G401 (cell line): ENCODE data around the gene NRG3. TPM values are rescaled to one million over a fixed set of nuclear protein-coding genes. Genes with fewer than 3 reads are reported as not detected.

ENCODE experiments used
- DNase-seq: peaks from one replicate; pipeline ENCODE4 v3.0.0-alpha.2; 2015; ENCODE audit warnings: low spot score
- in situ Hi-C: cut with HindIII; loops from 2 replicates; pipeline ENCODE4 v1.10.0; 2016; ENCODE audit warnings: low sequenced_read_pairs, mixed read lengths
- total RNA-seq: library from RNA; depleted of rRNA; stranded (reverse); fragments of >200 nt; shearing (Covaris generic); gene quantifications from 2 replicates; pipeline ENCODE4 v1.2.3, GENCODE V29; 2014

NRG3 gene
- total RNA-seq, 1 experiment from 2014 or later: not detected

DNA sequence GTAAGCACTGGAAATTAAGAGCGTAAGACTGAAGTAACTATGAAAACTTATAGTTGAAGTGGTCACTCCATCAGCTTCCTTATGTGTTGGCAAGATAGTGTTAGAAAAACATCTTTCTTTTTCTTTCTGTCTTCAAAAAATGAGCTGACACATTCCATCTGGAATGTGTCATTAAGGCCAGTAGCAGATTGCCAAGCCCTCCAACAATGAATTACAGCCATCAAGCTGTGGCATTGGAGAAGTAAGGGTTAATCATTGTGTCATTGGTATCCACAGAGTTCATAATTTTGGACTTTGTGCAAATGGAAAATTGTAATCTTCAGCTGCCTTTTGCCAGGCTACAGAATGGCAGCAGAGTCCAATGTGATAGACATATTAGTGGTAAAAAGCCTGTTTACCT lies 926.3 kb downstream of the NRG3 start:
- in situ Hi-C loops: no loop called here
- no peak for DNase-seq

DNA sequence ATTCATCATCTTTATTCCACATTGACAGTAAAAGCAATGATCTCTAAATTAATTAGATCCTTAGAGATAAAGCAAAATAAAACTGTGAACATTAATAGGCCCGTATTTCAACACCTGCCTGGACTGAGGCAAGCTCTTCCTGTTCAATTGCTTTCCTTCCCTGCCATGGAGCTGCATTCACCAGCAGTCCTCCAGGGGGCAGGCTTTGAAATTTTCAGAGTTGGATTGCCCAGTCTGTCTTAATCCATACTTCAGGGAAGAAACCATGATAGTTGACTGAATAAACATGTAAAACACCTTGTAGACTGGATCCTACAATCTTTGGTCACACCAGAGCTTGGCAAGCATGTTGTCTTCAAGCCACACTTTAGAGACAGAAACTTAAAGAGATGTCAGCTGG lies 936.6 kb downstream of the NRG3 start:
- in situ Hi-C loops: no loop called here
- DNase-seq: no peak

DNA sequence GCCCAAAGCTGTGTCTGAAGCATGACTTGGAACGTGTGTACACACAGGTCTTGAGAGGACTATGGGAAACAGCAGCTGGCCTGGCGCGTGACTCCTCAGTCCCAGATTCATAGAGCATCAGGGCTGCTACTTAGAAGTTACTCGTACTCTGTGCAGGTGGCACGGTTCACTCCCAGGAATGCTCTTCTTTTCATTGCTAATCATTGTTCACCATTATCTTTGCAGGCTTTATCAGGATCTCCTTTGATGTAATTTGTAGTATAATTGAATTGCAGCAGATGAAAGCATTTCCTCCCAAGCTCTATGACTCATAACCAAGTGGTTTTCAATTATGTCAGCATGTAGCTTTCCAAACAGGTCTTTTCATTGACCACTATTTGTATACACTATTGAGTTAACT lies 938.9 kb downstream of the NRG3 start:
- in situ Hi-C loops: no loop called here

GRCh38 chr10:82814635-82815034 lies 939.6 kb downstream of the NRG3 start:
- DNase-seq: no peak
- in situ Hi-C loops: no loop called here

More for the DNA sequence above, 938.9 kb downstream of the NRG3 start:
- DNase-seq: no peak

DNA sequence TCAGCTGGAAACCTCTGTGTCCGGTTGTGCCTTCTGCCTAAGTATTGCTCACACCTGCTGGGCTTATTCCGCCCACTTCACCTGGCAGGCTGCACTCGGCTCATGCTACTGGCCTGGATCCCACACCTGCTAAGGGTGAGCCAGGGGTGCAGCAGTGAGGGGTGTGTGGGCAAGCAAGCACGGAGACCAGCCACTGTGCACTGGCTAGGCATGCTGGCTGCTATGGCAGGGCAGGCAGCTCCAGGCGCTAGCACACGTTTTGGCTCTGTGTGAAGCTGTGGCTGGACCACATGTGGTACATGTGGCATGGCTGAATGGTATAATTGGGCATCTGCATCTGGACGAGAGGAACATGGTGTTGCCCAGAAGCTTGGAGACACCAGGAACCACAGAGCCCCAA lies 940.7 kb downstream of the NRG3 start:
- DNase-seq: no peak
- in situ Hi-C loops: no loop called here

- no peak for DNase-seq
- in situ Hi-C loops: no loop called here
These were observed 942.9 kb downstream of the NRG3 start for GRCh38 chr10:82817676-82818422.

DNA sequence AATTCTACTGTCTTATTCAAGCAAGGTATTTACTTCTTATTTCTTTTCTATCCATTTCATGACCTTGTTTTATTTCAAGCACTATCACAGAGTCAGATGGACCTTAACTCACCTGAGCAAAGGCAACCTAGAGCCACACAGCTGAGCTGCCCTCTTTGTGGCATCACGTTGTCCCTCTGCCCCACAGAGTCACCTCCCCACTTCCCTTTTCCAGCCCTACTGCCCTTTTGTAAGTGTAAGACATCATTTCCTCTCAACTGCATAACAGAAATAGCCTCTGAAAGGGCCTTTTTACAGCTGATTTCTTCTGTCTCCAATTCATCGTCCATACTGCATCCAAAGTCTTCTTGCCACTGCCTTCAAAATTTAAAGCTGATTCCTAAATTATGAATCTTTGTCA lies 946.0 kb downstream of the NRG3 start:
- in situ Hi-C loops: no loop called here

GRCh38 chr10:82826132-82826531 lies 951.1 kb downstream of the NRG3 start:
- in situ Hi-C loops: no loop called here
- DNase-seq: no peak

More for the DNA sequence above, 946.0 kb downstream of the NRG3 start:
- DNase-seq: no peak

GRCh38 chr10:82827901-82828300 lies 952.9 kb downstream of the NRG3 start:
- in situ Hi-C loops: no loop called here
- no peak for DNase-seq

GRCh38 chr10:82847242-82847641 lies 972.2 kb downstream of the NRG3 start:
- in situ Hi-C loops: no loop called here
- DNase-seq: no peak

DNA sequence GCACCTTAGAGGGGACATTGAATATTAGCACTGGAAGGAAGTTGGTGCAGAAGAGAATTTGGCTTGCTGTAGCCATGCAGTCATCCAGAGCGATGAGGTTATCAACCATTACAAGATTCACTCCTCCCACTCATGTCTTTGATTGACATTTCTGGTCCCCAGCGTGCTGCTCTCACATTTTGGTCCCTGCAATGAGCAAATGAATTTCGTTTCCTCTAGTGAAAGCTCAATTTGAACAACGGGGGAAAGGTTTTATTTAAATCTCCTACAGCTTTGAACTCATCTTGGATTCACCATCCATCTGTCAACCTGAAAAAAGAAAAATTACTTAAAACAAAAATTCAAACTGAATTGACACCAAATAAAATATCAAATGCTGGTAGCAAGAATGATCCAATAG lies 975.2 kb downstream of the NRG3 start:
- in situ Hi-C loops: no loop called here

DNA sequence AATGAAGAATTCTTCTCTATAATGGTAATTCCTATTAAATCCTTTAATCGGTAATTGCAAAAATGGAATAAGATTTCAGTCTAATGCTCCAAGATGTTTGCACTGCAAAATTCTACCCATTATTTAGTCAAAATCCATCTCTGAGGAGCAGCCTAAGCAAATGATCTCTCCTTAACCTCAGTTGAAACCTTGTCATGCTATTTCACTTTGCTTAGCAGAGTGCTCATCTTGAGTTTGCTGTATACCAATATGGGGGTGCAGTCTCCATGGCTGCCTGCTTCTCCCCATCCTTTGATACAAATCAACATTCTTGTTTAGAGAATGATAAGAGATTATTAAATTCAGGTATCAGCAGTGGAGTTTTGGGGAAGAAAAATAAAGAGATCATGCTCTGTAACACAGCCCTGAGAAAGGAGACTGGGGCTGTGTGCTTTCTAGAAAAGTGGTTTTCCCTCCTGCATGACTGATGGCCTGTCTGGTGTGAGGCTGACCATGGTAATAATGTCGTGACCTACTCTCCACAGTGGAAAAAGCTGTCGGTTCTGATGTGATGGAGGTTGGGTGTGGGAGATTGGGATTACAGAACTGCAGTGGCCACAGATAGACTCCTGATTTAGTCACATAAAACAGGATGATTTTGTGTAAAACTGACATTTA lies 982.1 kb downstream of the NRG3 start:
- in situ Hi-C loops: no loop called here
- DNase-seq: no peak

More for the DNA sequence above, 975.2 kb downstream of the NRG3 start:
- DNase-seq: no peak

DNA sequence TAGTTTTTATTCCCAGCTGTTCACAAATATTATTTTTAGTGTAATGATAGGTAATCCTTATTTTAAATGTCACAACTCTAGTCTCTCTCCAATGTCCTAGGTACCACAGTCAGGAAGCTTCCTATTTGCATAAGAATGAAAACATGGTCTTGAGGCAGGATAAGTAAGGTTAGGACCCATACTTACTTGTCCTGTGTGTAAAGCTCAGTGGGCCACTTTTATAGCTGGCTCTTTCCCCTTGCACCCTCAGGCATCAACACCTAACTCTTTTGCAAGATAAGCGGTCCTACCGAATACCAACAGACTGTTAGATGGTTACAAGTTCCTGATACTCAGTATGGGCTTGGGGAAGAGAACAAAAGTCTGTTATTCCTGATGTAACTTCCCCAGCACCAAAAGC lies 986.9 kb downstream of the NRG3 start:
- DNase-seq: no peak
- in situ Hi-C loops: no loop called here

- DNase-seq: no peak
- in situ Hi-C loops: no loop called here
These were observed 990.4 kb downstream of the NRG3 start for GRCh38 chr10:82865366-82865765.

DNA sequence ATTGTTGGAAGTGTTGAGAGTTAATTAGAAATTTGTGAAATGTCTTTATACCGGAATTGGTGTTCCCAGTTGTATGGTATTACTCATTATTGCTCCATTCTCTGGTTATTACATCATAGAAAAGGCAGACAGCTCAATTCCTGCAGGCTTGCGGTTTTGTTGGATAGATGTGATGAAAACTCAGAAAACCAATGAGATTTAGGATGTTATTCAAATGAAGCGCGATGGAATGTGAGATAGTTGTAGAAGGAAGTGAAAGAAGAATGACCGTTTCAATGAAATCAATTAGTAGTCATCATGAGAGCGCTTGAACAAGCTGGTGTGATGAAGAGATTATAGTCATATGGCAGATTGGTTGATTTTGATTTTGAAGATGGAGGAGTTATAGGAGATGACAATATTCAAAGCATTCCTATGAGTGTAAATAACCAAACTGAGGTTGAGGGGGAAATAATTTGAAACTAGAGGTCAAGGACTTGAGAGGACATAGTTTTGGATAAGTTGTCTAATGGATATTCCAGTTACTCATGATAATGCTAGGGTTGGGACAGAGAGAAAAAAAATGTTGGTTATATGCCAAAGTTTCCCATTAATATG lies 991.5 kb downstream of the NRG3 start:
- no peak for DNase-seq
- in situ Hi-C loops: no loop called here

DNA sequence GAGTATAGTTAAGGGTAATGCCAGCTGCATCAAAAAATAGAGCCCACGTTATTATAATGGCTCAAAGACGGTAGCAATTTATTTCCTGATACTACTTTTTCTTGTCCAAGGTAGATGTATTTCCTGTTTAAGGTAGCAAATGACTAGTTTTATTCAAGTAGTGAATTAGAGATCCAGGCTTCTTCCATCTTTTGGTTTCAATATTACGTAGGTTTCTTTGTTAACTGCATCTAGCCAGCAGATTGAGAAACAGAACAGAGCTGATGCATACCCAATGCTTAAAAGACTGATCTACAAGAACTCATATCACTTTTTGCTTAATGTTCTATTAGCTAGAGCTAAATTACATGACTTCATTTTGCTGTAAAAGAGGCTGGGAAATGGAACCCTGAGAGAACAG lies 992.1 kb downstream of the NRG3 start:
- in situ Hi-C loops: no loop called here
- no peak for DNase-seq

GRCh38 chr10:82874671-82875070 lies 999.7 kb downstream of the NRG3 start:
- in situ Hi-C loops: no loop called here
- DNase-seq: no peak

- in situ Hi-C loops: no loop called here
- DNase-seq: no peak
These were observed 1005.8 kb downstream of the NRG3 start for GRCh38 chr10:82880776-82881290.

- no peak for DNase-seq
- in situ Hi-C loops: no loop called here
These were observed 1007.7 kb downstream of the NRG3 start for GRCh38 chr10:82882722-82883121.

DNA sequence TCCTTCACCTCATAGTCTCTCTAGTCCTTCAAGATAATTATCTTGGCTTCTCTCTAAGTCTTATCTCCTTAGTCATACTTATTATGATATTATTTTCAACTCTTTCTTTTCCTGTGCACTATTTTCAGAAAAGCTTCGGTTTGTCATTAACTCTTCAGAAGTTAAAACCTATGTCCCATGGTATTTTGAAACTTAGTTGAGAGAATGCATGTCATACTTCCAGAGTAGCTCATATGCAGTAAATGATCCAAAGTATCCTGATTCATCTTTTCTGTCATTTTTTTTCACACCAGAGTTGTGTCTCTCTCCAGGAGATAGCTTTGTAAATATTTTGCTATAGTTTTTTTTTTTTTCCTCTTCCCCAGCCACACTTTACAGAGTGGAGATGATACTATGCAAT lies 1008.6 kb downstream of the NRG3 start:
- in situ Hi-C loops: no loop called here
- DNase-seq: no peak
